Activated CD4-positive, alpha-beta T cell treated with anti-CD3 and anti-CD28 coated beads, Interleukin-2, amount 50 U/mL, for 16 hours (primary cell): ENCODE results near the gene SPIN1.

Experiments
- DNase-seq: peaks from one replicate; pipeline ENCODE4 v3.0.0-alpha.2; 2020

Gene SPIN1

DNA sequence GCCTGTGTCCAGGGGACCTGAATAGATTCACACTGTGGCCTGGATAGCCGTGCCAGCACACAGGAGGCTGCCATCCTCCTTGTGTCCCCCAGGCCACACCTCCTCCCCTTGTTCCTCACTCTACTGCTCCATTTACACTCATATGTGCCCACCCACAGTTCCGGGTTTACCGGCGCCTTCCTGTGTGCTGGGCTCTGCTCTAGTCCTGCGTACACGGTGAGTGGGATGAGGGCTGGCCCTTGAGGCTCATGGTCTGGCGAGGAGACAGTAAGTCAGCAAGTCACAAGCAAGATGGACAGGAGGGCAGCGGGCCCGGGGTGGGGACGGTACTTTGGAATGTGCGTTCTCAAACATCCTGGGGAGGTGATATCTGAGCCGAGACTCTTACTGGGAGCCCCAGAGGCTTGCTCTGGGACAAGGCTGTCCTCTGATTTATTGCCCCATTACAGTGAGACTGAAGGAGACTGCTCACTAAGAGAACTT, 114.3 kb downstream of the SPIN1 start:
- no peak for DNase-seq

DNA sequence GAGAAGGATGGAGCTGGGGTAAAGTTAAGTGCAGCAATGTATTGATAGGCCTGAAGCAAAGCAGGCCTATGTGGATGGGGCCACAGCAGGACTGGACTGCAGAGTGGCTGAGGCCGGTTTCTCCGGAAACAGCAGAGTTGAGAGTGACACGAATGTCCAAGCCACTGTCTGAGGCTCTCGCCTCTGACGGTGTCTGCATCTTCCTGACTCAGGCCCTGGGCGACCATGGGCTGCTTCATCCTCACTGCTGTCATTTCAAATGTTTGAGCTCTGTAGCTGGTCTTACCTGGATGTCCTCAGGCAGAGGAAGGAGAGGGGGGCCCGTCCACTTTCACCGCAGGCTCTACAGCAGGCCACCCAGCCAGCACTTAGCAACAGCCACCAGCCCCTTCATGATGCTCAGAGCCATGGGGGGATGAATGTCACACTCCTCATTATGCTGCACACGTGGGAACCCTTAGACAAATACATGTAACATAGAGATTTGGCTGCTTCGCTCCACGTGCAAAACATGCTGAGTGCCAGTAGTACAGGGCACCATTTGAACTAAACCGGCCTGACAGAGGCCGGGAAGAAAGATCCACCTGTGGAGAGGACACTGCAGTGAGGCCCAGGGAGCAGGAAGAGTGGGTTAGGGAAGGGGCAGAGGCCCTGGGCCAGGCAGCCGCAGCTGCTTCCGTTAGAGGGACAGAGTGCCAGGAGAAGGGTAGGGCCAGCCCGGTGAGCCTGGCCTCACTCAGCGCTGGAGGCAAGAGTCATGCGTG, 115.0 kb downstream of the SPIN1 start:
- no peak for DNase-seq

DNA sequence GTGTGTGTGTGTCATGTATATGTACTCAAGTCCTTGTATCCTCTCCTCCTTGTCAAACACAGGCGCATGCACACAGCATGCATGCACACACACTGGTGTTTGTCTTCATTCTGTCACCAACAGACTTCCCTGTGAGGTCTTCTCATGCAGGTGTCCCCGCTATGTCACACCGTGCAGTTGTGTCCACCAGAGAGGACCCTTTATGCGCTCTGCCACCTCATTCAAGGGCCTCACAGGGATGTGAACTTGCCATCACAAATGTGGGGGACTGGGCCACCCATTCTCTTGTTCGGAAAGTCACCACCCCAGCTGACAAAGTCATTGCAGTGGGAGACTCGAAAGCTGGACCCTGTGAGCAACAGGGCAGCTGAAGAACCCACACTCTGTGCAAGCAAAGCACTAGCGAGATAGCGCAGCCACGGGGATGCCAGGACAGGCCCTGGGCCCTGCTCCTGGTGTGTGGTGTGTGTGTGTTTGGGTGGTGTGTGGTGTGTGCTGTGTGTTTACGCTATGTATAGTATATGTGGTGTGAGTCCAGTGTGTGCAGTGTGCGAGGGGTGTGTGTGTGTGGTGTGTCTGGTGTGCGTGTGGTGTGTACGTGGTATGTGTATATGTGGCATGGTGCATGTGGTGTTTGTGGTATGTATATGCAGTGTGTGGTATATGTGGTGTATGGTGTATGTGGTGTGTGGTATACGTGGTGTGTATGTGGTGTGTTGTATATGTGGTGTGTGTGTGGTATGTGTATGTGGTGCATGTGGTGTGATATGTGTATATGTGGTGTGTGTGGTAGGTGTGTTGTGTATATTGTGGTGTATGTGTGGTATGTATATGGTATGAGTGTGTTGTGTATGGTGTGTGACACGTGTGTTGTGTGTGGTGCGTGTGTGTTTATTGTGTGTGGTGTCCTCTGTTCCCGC, 115.9 kb downstream of the SPIN1 start:
- no peak for DNase-seq

DNA sequence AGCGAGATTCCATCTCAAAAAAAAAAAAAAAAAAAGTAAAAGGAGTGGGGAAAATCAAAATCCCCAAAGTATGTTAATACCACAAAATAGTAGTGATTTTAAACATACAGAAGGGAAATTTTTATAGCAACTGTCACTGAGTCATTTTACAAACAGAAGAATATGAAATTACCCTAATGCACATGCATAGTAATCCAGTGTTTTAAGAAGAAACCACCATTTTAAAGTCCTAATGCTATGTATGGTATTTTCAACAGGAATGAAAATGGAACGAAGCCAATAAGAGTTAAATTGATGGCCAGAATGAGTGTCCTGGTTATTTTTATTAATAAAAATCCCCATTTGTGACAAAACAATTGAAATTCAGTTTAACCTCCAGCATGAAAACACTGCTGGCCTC, 120.1 kb downstream of the SPIN1 start:
- no peak for DNase-seq

DNA sequence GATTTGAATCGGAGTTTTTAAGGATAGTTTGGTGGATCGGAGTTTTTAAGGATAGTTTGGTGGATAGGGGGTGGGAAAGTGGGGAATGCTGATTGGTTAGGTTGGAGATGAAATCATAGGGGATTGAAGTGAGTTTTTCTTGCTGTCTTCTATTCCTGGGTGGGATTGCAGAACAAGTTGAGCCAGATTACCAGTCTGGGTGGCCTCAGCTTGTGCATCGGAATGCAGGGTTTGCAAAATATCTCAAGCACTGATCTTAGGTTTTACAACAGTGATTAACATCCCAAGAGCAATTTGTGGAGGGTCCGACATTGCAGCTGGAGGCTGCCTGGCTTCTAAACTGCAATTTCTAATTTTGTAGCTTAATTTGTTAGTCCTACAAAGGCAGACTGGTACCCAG, 123.7 kb downstream of the SPIN1 start:
- no peak for DNase-seq

DNA sequence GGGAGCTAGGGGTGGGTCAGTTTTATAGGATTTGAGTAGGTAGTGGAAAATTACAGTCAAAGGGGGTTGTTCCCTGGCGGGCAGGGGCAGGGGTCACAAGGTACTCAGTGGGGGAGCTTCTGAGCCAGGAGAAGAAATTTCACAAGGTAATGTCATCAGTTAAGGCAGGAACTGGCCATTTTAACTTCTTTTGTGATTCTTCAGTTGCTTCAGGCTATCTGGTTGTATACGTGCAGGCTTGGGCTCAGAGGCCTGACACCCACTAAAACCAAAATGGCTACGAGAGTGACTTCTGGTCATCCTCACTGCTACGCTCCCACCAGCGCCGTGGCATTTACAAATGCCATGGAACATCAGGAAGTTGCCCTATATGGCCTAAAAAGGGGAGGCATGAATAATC, 126.0 kb downstream of the SPIN1 start:
- no peak for DNase-seq

DNA sequence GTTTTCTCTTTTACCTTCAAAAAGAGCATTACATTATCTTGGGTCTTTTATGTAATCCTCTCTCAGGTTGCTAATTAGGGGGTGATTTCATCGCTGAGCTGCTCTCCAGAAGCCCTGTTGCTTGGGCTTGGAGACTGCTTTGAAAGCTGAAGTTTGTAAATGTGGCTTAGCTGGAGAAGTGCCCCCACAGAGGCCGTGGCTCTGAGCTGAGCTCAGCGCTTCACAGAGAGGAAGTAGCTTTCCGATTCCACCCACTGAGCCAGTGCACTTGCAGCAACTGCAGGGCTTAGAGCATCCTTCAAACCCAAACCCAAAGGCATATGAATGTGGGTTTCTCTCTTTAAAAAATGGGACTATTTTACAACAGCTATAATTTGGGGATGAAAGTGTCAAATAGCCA, 133.1 kb downstream of the SPIN1 start:
- DNase-seq, result no peak

DNA sequence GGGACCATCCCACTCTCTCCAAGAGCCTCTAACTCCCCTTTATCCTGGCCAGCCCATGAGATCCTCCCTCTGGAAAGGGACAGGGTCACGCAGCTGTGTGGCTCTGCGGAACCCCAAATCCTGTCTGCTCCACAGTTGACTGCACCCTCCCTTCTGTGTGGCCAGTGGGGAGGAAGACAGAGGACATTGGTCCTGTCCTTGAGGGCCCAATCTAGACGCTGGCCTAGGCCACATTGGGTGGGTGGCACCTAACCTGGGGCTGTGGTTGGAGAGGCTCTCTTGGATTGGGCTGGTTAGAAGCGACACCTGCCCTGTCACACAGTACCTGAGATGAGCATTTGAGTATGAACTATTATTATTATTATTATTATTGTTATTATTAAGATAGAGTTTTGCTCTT, 134.1 kb downstream of the SPIN1 start:
- no peak for DNase-seq

DNA sequence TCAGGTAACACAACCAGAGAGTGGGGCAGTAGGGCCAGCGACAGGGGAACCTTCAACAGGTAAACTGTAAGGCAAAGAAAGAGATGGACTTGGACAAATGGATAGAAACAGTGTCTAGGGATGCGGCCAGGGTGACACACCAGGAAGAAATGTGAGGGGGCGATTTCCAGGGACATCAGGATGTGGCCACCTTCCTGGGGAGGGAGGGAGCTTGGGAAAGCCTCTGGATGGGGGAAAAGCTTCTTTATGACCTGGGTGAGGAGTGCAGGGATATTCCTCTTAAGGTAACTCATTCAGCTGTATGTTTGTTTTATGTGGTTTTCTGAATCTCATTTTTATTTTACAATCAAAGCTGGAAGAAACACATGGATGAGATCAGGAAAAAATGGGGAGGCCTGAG, 134.8 kb downstream of the SPIN1 start:
- no peak for DNase-seq

DNA sequence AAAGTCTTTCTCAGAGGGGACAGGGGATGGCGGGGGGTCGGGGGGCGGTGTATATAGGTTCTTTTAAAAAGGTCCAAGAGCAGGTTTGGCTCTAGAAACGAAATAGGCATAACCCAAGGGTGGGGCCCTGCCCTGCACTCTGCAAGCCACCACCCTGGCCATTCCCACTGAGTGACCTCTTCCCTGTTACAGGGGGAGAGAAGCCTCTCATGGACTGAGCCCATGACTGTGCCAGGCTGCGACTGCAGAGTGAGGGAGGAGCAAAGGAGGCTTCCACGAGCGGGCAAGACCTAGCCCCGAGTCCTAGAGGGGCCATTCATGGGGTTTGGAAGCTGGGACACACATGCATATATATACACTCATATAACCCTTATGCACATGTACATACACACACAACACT, 136.7 kb downstream of the SPIN1 start:
- DNase-seq, result no peak

DNA sequence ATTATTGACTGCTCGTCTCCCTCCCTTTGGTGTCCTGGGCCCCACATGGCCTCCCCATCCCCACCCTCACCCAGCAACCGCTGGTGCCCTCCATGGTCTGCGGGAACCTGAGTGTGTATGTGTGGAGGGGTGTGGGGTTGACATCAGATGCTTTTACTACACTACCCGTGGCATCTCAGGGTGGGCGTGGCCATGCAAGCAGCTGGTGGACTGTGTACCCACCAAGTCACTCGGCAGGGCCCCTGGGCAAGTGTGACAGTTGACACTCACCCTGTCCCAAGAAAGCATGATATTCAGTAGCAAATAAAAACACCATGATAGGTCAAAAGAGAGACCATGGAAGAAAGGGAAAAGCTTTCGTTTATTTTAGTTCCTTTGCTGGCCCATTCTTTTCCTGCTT, 139.4 kb downstream of the SPIN1 start:
- no peak for DNase-seq
